ENCODE data around the gene LINGO4. TPM values are rescaled to one million over a fixed set of nuclear protein-coding genes. Genes with fewer than 3 reads are reported as not detected.

The LINGO4 gene
- total RNA-seq, 1 experiment from 2014 or later, result not detected

DNA sequence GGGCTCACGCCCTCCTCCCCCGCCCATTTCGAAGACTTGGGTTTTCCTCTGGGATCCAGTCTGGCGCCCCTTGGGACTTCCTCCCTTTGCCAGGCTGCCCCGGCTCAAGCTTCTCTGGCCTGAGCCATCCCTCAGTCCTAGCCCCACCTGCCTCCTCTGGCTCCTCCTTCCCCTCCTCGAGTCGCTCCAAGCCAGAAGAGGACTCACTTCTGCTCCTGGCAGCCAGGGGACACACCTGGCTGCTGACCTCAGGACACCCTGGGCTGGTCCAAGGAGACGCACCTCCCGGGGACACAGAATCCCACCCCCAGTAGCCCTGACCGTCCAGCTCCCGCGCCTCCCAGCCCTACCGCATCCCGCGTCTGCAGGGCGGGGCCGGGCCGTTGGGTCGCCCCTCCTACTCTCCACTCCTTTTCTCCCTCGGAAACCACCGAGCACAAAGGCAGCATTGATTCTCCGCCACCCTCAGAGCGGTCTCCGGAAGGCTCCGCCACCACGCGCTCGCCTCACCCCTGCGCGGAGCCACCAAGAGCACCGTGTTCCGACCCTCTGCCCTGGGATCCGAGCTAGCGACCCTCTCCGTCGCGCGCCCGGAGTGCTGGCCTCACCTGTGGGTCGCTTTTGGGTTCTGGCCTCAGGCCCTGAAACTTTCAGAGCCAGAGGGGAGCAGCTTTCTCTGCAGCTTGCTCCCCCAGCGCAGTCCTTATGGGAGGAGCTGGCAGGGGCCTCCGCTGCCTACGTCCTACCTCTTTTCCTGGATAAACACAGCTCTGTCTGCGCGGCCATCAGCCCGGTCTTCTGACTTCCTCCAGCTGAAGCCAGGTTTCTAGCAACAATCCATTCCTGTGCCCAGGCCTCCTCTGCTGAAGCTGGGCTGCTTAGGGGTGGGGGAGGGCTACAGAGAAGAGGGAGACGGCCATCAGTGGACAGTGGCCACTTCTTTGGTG is 34.5 kb upstream of the LINGO4 start, which contains the start of gene C2CD4D (continued):
- TF ChIP-seq SMAD4 (CRISPR knock-in tag; IDR thresholded peaks at IDR 0.05) (no peak), RORB (CRISPR knock-in tag; IDR thresholded peaks at IDR 0.05) (no peak), ZNF671 (CRISPR knock-in tag; IDR thresholded peaks at IDR 0.05) (no peak), ZNF219 (CRISPR knock-in tag; IDR thresholded peaks at IDR 0.05; ENCODE audit: borderline replicate concordance) (no peak), CREB1 (CRISPR knock-in tag; IDR thresholded peaks at IDR 0.05) (no peak), CREM (CRISPR knock-in tag; IDR thresholded peaks at IDR 0.05) (no peak; the same call in 1 of the 2 replicates), TCF7 (CRISPR knock-in tag; IDR thresholded peaks at IDR 0.05; ENCODE audit: low read depth) (no peak), SOX15 (CRISPR knock-in tag; IDR thresholded peaks at IDR 0.05) (no peak), ZNF396 (CRISPR knock-in tag; IDR thresholded peaks at IDR 0.05; ENCODE audit: borderline replicate concordance) (no peak), GABPB1 (CRISPR knock-in tag; IDR thresholded peaks at IDR 0.05) (no peak), TEAD4 (CRISPR knock-in tag; IDR thresholded peaks at IDR 0.05) (no peak)
- TF ChIP-seq, protein P1, sequence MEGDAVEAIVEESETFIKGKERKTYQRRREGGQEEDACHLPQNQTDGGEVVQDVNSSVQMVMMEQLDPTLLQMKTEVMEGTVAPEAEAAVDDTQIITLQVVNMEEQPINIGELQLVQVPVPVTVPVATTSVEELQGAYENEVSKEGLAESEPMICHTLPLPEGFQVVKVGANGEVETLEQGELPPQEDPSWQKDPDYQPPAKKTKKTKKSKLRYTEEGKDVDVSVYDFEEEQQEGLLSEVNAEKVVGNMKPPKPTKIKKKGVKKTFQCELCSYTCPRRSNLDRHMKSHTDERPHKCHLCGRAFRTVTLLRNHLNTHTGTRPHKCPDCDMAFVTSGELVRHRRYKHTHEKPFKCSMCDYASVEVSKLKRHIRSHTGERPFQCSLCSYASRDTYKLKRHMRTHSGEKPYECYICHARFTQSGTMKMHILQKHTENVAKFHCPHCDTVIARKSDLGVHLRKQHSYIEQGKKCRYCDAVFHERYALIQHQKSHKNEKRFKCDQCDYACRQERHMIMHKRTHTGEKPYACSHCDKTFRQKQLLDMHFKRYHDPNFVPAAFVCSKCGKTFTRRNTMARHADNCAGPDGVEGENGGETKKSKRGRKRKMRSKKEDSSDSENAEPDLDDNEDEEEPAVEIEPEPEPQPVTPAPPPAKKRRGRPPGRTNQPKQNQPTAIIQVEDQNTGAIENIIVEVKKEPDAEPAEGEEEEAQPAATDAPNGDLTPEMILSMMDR (IDR thresholded peaks at IDR 0.05), result no peak
- TF ChIP-seq, protein P2, sequence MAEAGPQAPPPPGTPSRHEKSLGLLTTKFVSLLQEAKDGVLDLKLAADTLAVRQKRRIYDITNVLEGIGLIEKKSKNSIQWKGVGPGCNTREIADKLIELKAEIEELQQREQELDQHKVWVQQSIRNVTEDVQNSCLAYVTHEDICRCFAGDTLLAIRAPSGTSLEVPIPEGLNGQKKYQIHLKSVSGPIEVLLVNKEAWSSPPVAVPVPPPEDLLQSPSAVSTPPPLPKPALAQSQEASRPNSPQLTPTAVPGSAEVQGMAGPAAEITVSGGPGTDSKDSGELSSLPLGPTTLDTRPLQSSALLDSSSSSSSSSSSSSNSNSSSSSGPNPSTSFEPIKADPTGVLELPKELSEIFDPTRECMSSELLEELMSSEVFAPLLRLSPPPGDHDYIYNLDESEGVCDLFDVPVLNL (CRISPR knock-in tag; IDR thresholded peaks at IDR 0.05; ENCODE audit: borderline replicate concordance, low read depth), result no peak
- TF ChIP-seq, protein P3, sequence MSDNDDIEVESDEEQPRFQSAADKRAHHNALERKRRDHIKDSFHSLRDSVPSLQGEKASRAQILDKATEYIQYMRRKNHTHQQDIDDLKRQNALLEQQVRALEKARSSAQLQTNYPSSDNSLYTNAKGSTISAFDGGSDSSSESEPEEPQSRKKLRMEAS (CRISPR knock-in tag; IDR thresholded peaks at IDR 0.05), result peak; percentile 80
- TF ChIP-seq, protein P4, sequence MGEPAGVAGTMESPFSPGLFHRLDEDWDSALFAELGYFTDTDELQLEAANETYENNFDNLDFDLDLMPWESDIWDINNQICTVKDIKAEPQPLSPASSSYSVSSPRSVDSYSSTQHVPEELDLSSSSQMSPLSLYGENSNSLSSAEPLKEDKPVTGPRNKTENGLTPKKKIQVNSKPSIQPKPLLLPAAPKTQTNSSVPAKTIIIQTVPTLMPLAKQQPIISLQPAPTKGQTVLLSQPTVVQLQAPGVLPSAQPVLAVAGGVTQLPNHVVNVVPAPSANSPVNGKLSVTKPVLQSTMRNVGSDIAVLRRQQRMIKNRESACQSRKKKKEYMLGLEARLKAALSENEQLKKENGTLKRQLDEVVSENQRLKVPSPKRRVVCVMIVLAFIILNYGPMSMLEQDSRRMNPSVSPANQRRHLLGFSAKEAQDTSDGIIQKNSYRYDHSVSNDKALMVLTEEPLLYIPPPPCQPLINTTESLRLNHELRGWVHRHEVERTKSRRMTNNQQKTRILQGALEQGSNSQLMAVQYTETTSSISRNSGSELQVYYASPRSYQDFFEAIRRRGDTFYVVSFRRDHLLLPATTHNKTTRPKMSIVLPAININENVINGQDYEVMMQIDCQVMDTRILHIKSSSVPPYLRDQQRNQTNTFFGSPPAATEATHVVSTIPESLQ (CRISPR knock-in tag; IDR thresholded peaks at IDR 0.05), result no peak
- TF ChIP-seq, protein P5, sequence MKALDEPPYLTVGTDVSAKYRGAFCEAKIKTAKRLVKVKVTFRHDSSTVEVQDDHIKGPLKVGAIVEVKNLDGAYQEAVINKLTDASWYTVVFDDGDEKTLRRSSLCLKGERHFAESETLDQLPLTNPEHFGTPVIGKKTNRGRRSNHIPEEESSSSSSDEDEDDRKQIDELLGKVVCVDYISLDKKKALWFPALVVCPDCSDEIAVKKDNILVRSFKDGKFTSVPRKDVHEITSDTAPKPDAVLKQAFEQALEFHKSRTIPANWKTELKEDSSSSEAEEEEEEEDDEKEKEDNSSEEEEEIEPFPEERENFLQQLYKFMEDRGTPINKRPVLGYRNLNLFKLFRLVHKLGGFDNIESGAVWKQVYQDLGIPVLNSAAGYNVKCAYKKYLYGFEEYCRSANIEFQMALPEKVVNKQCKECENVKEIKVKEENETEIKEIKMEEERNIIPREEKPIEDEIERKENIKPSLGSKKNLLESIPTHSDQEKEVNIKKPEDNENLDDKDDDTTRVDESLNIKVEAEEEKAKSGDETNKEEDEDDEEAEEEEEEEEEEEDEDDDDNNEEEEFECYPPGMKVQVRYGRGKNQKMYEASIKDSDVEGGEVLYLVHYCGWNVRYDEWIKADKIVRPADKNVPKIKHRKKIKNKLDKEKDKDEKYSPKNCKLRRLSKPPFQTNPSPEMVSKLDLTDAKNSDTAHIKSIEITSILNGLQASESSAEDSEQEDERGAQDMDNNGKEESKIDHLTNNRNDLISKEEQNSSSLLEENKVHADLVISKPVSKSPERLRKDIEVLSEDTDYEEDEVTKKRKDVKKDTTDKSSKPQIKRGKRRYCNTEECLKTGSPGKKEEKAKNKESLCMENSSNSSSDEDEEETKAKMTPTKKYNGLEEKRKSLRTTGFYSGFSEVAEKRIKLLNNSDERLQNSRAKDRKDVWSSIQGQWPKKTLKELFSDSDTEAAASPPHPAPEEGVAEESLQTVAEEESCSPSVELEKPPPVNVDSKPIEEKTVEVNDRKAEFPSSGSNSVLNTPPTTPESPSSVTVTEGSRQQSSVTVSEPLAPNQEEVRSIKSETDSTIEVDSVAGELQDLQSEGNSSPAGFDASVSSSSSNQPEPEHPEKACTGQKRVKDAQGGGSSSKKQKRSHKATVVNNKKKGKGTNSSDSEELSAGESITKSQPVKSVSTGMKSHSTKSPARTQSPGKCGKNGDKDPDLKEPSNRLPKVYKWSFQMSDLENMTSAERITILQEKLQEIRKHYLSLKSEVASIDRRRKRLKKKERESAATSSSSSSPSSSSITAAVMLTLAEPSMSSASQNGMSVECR (CRISPR knock-in tag; IDR thresholded peaks at IDR 0.05; ENCODE audit: borderline replicate concordance), result peak; percentile 34; the same call in 1 of the 2 replicates
- TF ChIP-seq, protein P6, sequence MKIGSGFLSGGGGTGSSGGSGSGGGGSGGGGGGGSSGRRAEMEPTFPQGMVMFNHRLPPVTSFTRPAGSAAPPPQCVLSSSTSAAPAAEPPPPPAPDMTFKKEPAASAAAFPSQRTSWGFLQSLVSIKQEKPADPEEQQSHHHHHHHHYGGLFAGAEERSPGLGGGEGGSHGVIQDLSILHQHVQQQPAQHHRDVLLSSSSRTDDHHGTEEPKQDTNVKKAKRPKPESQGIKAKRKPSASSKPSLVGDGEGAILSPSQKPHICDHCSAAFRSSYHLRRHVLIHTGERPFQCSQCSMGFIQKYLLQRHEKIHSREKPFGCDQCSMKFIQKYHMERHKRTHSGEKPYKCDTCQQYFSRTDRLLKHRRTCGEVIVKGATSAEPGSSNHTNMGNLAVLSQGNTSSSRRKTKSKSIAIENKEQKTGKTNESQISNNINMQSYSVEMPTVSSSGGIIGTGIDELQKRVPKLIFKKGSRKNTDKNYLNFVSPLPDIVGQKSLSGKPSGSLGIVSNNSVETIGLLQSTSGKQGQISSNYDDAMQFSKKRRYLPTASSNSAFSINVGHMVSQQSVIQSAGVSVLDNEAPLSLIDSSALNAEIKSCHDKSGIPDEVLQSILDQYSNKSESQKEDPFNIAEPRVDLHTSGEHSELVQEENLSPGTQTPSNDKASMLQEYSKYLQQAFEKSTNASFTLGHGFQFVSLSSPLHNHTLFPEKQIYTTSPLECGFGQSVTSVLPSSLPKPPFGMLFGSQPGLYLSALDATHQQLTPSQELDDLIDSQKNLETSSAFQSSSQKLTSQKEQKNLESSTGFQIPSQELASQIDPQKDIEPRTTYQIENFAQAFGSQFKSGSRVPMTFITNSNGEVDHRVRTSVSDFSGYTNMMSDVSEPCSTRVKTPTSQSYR (CRISPR knock-in tag; IDR thresholded peaks at IDR 0.05), result 0 out of 2 replicates have a peak, but pooled peaks have one; percentile 33
- TF ChIP-seq, protein P7, sequence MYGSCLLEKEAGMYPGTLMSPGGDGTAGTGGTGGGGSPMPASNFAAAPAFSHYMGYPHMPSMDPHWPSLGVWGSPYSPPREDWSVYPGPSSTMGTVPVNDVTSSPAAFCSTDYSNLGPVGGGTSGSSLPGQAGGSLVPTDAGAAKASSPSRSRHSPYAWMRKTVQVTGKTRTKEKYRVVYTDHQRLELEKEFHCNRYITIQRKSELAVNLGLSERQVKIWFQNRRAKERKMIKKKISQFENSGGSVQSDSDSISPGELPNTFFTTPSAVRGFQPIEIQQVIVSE (CRISPR knock-in tag; IDR thresholded peaks at IDR 0.05; ENCODE audit: borderline replicate concordance), result no peak
- TF ChIP-seq, protein P8, sequence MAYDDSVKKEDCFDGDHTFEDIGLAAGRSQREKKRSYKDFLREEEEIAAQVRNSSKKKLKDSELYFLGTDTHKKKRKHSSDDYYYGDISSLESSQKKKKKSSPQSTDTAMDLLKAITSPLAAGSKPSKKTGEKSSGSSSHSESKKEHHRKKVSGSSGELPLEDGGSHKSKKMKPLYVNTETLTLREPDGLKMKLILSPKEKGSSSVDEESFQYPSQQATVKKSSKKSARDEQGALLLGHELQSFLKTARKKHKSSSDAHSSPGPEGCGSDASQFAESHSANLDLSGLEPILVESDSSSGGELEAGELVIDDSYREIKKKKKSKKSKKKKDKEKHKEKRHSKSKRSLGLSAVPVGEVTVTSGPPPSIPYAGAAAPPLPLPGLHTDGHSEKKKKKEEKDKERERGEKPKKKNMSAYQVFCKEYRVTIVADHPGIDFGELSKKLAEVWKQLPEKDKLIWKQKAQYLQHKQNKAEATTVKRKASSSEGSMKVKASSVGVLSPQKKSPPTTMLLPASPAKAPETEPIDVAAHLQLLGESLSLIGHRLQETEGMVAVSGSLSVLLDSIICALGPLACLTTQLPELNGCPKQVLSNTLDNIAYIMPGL (CRISPR knock-in tag; IDR thresholded peaks at IDR 0.05), result peak; percentile 45; the same call in 1 of the 2 replicates
- TF ChIP-seq, protein P9, sequence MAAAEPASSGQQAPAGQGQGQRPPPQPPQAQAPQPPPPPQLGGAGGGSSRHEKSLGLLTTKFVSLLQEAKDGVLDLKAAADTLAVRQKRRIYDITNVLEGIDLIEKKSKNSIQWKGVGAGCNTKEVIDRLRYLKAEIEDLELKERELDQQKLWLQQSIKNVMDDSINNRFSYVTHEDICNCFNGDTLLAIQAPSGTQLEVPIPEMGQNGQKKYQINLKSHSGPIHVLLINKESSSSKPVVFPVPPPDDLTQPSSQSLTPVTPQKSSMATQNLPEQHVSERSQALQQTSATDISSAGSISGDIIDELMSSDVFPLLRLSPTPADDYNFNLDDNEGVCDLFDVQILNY (CRISPR knock-in tag; IDR thresholded peaks at IDR 0.05), result peak; percentile 63; the same call in 1 of the 2 replicates
